HepG2 (cell line): ENCODE results near the gene TBC1D22A. TPM values are rescaled to one million over a fixed set of nuclear protein-coding genes. Genes with fewer than 3 reads are reported as not detected.

ENCODE experiments used
- ATAC-seq: fragments of 200-7000 bp; cut with Tn5 transposase; 3 replicates; pipeline ENCODE4 v1.9.1; 2020; ENCODE audit warnings: mild to moderate bottlenecking, moderate library complexity
- BruUV-seq: library from RNA; stranded (reverse); fragments of 400-500 nt; replicated peaks from 2 replicates; lab custom pipeline; 2021; lab: Mats Ljungman, UMichigan
- CTCF ChIA-PET: fragments of 300-600 bp; formaldehyde crosslinking; extraction: SDS; loops from one replicate; lab custom pipeline; 2021; ENCODE audit warnings: low total read pairs, inconsistent platforms, low intra/inter-chr PET ratio; lab: Yijun Ruan, JAX
- POLR2A ChIA-PET: fragments of 350-600 bp; sonication (Branson Sonifier 250); formaldehyde crosslinking; loops from one replicate; lab custom pipeline; 2020; ENCODE audit warnings: antibody characterized with exemption, inconsistent platforms; lab: Yijun Ruan, JAX
- DNase-seq: peaks from one replicate; pipeline ENCODE4 v3.0.0-alpha.2; 2015; ENCODE audit warnings: low spot score
- FAIRE-seq: peaks from 3 replicates; lab custom pipeline; 2011; peaks lifted over from hg19 to GRCh38; lab: Jason Lieb, UNC
- H2AFZ ChIP-seq: one replicate; pipeline ENCODE4 v1.6.1; 2011; ENCODE audit warnings: low read length, inconsistent platforms
- H3K27ac ChIP-seq: fragments of 300-600 bp; 3 replicates; pipeline ENCODE4 v1.8.0; 2011; ENCODE audit warnings: mixed run types, mild to moderate bottlenecking, mixed read lengths, low read length, inconsistent platforms; ENCODE audit not compliant: insufficient read depth; ENCODE audit errors: extremely low read length
- H3K27me3 ChIP-seq, 2 experiments: fragments of 200-600 bp in 1 of 2; 2 replicates in 1 of 2; 3 replicates in 1 of 2; pipeline versions ENCODE4 v1.6.0 to v1.8.0; 2011; ENCODE audit warnings: low read length in 2 of 2, mild to moderate bottlenecking in 2 of 2, moderate library complexity in 2 of 2, inconsistent platforms in 1 of 2; ENCODE audit not compliant: insufficient read depth in 2 of 2, control insufficient read depth in 1 of 2
- H3K36me3 ChIP-seq, 2 experiments: fragments of 200-600 bp in 1 of 2; replicated peaks in 1 of 2; 2 replicates in 1 of 2; 3 replicates in 1 of 2; pipeline versions ENCODE4 v1.5.1 to v1.8.0; 2011; ENCODE audit warnings: low read length in 2 of 2, inconsistent platforms in 1 of 2; ENCODE audit not compliant: insufficient read depth in 2 of 2, control insufficient read depth in 1 of 2
- H3K4me1 ChIP-seq: 2 replicates; pipeline ENCODE4 v1.5.1; 2012; ENCODE audit warnings: low read length, inconsistent platforms; ENCODE audit not compliant: insufficient read depth
- H3K4me2 ChIP-seq: 2 replicates; pipeline ENCODE4 v1.6.0; 2011; ENCODE audit warnings: low read depth, low read length, inconsistent platforms
- H3K4me3 ChIP-seq, 3 experiments: fragments of 200-600 bp in 1 of 3; sonication (generic), shearing (Covaris generic) in 1 of 3; replicated peaks in 1 of 3; 2 replicates each; pipeline ENCODE4 v1.5.1; 2011 to 2016; ENCODE audit warnings: low read length in 3 of 3, inconsistent platforms in 2 of 3, low read depth in 2 of 3, mild to moderate bottlenecking in 2 of 3, control low read depth in 1 of 3, mixed read lengths in 1 of 3; ENCODE audit not compliant: insufficient read depth in 1 of 3
- H3K79me2 ChIP-seq: one replicate; pipeline ENCODE4 v1.6.1; 2011; ENCODE audit warnings: low read length, inconsistent platforms; ENCODE audit not compliant: insufficient read depth
- H3K9ac ChIP-seq: 2 replicates; pipeline ENCODE4 v1.6.0; 2011; ENCODE audit warnings: mild to moderate bottlenecking, low read depth, low read length, inconsistent platforms; ENCODE audit not compliant: insufficient read depth
- H3K9me3 ChIP-seq: 2 replicates; pipeline ENCODE4 v1.5.1; 2012; ENCODE audit warnings: mild to moderate bottlenecking, low read length
- H4K20me1 ChIP-seq: 2 replicates; pipeline ENCODE4 v1.6.0; 2011; ENCODE audit warnings: inconsistent platforms, mild to moderate bottlenecking, low read length, moderate library complexity; ENCODE audit not compliant: insufficient read depth
- ATF1 ChIP-seq: IDR thresholded peaks from 2 replicates; pipeline ENCODE4 v1.6.1; 2016; ENCODE audit warnings: mild to moderate bottlenecking, control low read depth
- EEA1 ChIP-seq: sonication (generic); formaldehyde crosslinking; IDR thresholded peaks from 2 replicates; pipeline ENCODE4 v1.5.1; 2020; ENCODE audit warnings: mild to moderate bottlenecking, missing genetic modification reagents, borderline replicate concordance
- NPAS2 ChIP-seq: sonication (generic); formaldehyde crosslinking; IDR thresholded peaks from 2 replicates; pipeline ENCODE4 v1.8.0; 2022; ENCODE audit warnings: mild to moderate bottlenecking, missing genetic modification reagents, borderline replicate concordance
- ZBTB38 ChIP-seq: sonication (generic); formaldehyde crosslinking; IDR thresholded peaks from 2 replicates; pipeline ENCODE4 v1.5.1; 2020; ENCODE audit warnings: mild to moderate bottlenecking, missing genetic modification reagents
- WGBS: methylation state at CpG from one replicate; pipeline ENCODE4 v1.1.6; 2017; ENCODE audit warnings: low lambda C conversion rate; 5-methylcytosine and 5-hydroxymethylcytosine counted together
- in situ Hi-C: cut with HindIII; loops from 2 replicates; pipeline ENCODE4 v1.10.0; 2017; ENCODE audit warnings: low pct_unique_long_range_greater_than_20kb; ENCODE audit not compliant: extremely low pct_ligation_motif_present
- intact Hi-C: fragments of 100-400 bp; cut with micrococcal nuclease; formaldehyde crosslinking; loops from one replicate; pipeline ENCODE4 v1.10.0; 2022; ENCODE audit not compliant: unreplicated experiment
- polyA plus RNA-seq, 8 experiments: library from polyadenylated mRNA; depleted of rRNA in 3 of 8; stranded (reverse) in 7 of 8; unstranded in 1 of 8; fragments of >200 nt; fragmentation: Illumina TruSeq in 4 of 8; extraction: Trizol in 4 of 8; gene quantifications; 2 replicates each; pipeline versions ENCODE4 v1.2.1 to v1.2.3, GENCODE V29; 2011 to 2016; ENCODE audit warnings: low read depth in 4 of 8, missing spikeins in 1 of 8, mixed read lengths in 1 of 8; ENCODE audit not compliant: insufficient read depth in 1 of 8
- total RNA-seq, 5 experiments: library from RNA; depleted of rRNA; stranded (reverse); fragments of >200 nt; fragmentation: Illumina TruSeq; extraction: Trizol; gene quantifications; 2 replicates each; pipeline ENCODE4 v1.2.3, GENCODE V29; 2016; ENCODE audit warnings: low read depth in 1 of 5
- TF ChIP-seq, protein P1 (sequence below), 2 experiments: fragments of 450-650 bp in 1 of 2; sonication (generic) in 1 of 2; formaldehyde crosslinking; IDR thresholded peaks; 2 replicates each; pipeline versions ENCODE4 v1.5.0 to v1.8.0; 2020 to 2022; ENCODE audit warnings: mild to moderate bottlenecking in 1 of 2, missing genetic modification reagents in 1 of 2

The TBC1D22A gene
- total and polyA plus RNA-seq, 2 of the 13 experiments (the other 11 are each of a cell fraction or from before 2014, with no cell fraction given): 17.3 to 18.0 TPM

DNA sequence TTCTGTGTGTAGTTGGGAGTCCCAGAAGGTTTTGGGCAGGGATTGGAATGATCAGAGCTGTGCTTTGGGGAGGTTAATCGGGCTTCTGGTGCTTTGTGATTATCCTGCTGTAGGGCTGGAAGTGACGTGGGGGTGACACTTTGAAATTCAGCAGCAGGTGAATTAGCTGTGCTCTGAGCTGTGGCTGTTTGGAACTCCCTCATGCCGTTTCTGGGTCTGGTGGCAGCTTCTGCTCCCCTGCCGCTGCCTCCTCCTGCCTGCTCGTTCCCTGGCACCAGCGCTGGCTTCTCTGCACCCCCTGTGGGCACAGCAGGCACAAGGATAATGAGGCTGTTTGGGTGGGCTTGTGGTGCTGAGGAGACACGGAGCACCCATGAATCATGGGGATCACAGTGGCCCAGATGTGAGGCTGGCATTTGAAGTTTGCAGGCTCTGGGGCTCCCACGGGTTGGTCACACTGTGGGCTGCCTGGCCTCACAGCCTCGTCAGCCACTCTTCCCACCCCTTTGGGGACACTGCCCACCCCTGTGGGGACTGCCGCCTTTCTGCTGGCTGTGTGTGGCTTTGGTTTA is 49.7 kb downstream of the TBC1D22A start (continued):
- no peak for TF ChIP-seq NPAS2 (CRISPR knock-in tag)
- no peak for TF ChIP-seq ATF1
- TF ChIP-seq, protein P1, sequence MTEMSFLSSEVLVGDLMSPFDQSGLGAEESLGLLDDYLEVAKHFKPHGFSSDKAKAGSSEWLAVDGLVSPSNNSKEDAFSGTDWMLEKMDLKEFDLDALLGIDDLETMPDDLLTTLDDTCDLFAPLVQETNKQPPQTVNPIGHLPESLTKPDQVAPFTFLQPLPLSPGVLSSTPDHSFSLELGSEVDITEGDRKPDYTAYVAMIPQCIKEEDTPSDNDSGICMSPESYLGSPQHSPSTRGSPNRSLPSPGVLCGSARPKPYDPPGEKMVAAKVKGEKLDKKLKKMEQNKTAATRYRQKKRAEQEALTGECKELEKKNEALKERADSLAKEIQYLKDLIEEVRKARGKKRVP (CRISPR knock-in tag; IDR thresholded peaks at IDR 0.05): no peak

DNA sequence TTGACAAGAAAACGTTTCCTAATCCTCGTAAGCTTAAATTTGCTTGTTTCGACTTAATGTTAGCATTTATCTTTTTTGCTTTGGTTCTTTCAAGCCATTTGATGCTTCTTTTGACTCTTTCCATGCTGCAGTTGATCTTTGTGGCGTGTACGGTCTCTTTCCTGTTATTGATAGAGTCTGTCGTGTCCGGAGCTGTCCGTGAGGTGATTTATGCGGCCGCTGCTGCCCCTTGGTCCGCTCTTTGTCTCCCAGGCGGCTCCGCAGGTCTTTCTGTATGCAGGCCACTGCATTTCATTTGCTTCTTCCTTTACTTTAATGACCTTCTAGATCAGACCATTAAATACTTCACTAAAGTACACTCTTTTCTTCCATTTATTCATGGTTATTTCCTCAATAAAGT is 50.3 kb downstream of the TBC1D22A start:
- no peaks in the 10 kb centered on the region for H4K20me1 ChIP-seq
- ChIA-PET POLR2A (no interaction called here), CTCF (no interaction called here)
- DNase-seq (no peak), FAIRE-seq (no peak), ATAC-seq (no peak)
- peaks cover 7 to 8% of the 10 kb centered on the region in 2 experiments; a peak in 4 of 5 replicates for H3K36me3 ChIP-seq
- no peaks in the 10 kb centered on the region for H3K9me3 ChIP-seq
- 92% methylated on average over 13 of the region's 13 CpGs for WGBS
- BruUV-seq: no TSS peak
- H3K4me2 ChIP-seq: no peak overlapping the region
- H2AFZ ChIP-seq: no peak overlapping the region
- H3K4me1 ChIP-seq: peaks cover 45% of the 10 kb centered on the region
- TF ChIP-seq ZBTB38 (CRISPR knock-in tag): peak; percentile 54; the same call in 1 of the 2 replicates
- no peak for TF ChIP-seq EEA1
- H3K9ac ChIP-seq: no peak overlapping the region
- intact Hi-C loops: no loop called here
- no peaks in the 10 kb centered on the region for H3K27me3 ChIP-seq
- in situ Hi-C loops: no loop called here
- no peak overlapping the region for H3K27ac ChIP-seq
- peaks cover 12% of the 10 kb centered on the region for H3K79me2 ChIP-seq
- no peak overlapping the region for H3K4me3 ChIP-seq
